ENCODE results near the gene AQP3.
"Not testable (repeated sequence)": the region's sequence is repeated elsewhere in the genome, so short reads cannot be mapped to it uniquely, and the experiment has no call there.

AQP3 gene

DNA sequence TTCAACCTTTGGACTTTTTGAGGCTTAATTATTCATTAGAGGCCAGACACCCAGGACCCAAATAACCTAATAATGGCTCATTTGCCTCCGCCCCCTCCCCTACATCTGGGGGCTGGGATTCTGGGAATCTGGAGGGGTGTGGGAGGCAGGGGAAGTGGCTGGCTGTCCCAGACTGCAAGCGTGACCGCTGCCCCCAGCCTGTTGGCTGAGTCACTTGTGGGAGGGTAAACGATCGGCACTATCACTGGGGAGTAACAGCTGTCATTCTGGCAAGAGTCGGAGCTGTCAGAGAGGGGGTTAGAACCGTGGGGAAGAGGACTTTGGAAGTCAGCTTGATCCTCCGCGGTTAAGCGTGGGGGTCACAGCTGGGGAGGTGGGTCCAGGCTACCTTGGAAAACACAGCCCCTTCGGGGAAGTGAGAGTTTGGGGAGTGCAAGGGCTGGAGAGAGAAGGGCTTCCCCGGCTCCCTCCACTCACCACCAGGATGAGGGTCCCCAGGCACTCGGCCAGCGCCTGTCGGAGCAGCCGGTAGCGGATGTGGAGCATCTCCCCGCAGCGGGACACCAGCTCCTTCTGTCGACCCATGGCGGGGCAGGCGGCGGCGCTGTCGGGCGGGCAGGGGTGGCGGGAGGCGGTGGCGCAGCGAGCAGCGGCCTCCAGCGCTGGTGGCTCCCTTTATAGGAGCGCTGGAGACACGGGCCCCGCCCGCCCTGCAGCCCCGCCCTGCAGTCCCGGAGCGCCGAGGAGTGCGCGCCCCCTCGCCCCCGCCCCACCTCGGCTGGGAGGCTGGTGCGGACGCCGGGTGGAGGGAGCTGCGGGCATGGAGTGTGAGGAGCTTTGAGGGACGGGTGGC, at the start of gene AQP3:
TSS of gene AQP3 (minus strand) at position 648 of the 853 bp plus-strand sequence. CDS start at position 585, 63 bp downstream.
- peak; percentile 78 for DNase-seq (ENCODE audit: low spot score)

GRCh38 chr9:33493819-33494218, 46.4 kb upstream of the AQP3 start:
- peak; percentile 36 for DNase-seq (ENCODE audit: low spot score)

- no peak for DNase-seq (ENCODE audit: low spot score)
These were observed 41.7 kb upstream of the AQP3 start for GRCh38 chr9:33489066-33489465.

DNA sequence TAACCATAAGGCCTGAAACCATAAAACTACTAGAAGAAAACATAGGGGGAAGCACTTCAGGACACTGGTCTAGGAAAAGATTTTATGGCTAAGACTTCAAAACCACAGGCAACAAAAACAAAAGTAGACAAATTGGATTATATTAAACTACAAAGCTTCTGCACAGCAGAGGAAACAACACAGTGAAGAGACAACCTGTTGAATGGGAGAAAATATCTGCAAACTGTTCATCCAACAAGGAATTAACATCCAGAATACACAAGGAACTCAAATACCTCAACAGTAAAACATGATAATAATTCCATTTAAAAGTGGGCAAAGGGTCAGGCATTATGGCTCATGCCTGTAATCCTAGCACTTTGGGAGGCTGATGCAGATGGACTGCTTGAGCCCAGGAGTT, 37.9 kb upstream of the AQP3 start:
- not testable (repeated sequence) for DNase-seq (ENCODE audit: low spot score)

GRCh38 chr9:33480976-33481375, 33.6 kb upstream of the AQP3 start:
- DNase-seq (ENCODE audit: low spot score), result no peak

GRCh38 chr9:33480106-33480505, 32.7 kb upstream of the AQP3 start:
- DNase-seq (ENCODE audit: low spot score), result no peak

DNA sequence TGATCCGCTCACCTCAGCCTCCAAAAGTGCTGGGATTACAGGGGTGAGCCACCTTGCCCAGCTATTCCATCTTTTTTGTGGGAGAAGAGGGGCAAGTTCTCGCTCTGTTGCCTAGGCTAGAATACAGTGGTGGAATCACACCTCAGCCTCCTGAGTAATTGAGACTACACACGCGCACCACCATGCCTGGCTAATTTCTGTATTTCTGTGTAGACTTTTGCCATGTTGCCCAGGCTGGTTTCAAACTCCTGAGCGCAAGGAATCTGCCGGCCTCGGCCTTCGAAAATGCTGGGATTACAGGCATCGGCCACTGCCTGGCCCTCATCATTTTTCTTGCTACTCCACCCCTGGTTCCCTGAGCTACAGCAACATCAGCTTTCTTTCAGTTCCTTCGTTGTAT, 29.1 kb upstream of the AQP3 start:
- DNase-seq (ENCODE audit: low spot score), result no peak

- DNase-seq (ENCODE audit: low spot score), result no peak
These were observed 28.0 kb upstream of the AQP3 start for GRCh38 chr9:33475357-33475756.

DNA sequence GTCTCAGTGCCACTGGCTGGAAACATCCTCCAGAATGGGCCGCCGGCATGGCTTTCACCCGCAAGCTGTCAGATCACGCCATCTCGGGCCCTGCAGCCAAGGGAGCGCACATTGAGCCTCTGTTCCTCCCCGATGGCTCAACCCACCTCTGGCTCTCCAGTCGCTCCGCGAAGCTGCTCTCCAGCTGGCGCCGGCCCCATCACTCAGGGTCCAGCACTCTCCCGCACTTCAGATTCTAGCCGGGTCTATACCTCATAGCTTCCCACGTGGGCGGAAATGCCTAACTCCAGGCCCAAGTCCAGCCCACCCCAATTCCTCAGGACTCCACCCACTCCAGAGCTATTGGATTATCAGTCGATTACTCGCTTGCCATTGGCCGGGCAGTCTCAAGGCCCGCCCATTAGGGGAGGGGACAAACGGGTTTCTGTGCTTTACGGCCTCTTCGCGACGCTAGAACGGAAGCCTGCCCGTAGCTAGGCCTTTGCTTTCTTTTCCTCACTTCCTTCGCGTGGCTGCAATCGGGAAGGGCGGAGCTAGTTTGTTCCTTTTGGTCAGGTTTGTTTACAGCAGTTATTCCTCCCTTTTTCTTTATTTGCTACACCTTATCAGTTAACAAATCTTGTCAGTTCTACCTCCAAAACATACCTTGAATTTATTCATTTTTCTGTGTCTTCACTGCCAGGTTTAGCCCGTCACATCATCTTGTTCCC, 26.4 kb upstream of the AQP3 start, which contains the start of gene NOL6:
TSS of gene NOL6 (minus strand) at position 282 of the 710 bp plus-strand sequence. CDS start at position 200, 82 bp downstream.
- peak; percentile 100 for DNase-seq (ENCODE audit: low spot score)

- DNase-seq (ENCODE audit: low spot score), result no peak
These were observed 25.7 kb upstream of the AQP3 start for GRCh38 chr9:33472881-33473615.

GRCh38 chr9:33472171-33472880, 24.9 kb upstream of the AQP3 start:
- DNase-seq (ENCODE audit: low spot score), result no peak

GRCh38 chr9:33471361-33471760, 24.0 kb upstream of the AQP3 start:
- no peak for DNase-seq (ENCODE audit: low spot score)

DNA sequence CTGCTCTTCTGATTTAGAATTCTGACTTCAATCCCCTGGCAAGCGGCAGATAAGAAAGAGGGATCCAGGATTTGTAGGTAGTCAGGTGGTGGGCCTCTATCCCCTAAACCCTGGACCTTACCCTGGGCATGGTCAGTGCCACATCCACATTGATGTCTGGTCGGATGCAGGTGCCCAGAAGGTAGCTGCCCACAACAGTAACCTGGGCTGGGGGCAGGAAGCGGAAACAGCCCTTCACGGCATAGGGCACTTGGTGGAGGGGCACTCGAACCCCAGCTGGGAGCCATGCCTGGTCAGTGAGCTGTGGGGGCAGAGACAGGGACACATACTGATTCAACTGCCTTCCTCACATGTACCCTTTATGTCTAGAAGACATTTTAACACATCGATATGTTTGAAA, 22.5 kb upstream of the AQP3 start:
- DNase-seq (ENCODE audit: low spot score), result no peak

GRCh38 chr9:33468797-33469621, 21.6 kb upstream of the AQP3 start:
- DNase-seq (ENCODE audit: low spot score), result no peak

DNA sequence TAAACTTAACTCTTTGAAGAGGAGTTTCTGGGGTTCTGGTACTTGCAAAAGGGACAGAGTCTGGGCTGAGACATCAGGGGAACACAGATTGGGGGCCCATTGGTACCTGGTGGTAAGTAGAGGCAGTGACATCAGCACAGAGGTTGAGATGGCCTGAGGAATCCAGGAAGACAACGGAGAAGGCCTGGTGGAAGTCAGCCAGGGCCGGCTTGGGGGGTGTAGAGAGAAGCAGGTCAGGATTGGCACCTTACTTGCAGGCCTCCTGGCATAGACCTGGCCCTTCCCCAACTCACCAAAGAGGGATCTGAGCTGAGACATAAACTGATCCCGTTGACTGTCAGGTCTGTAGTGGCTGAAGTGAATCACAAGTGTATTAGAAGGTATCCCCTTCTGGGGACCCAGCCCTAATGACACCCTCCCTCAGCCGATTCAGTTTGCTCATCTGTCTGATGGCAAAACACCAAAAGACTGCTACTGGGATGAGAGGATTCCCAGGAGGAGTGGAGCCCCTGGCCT, 20.9 kb upstream of the AQP3 start:
- DNase-seq (ENCODE audit: low spot score), result no peak

DNA sequence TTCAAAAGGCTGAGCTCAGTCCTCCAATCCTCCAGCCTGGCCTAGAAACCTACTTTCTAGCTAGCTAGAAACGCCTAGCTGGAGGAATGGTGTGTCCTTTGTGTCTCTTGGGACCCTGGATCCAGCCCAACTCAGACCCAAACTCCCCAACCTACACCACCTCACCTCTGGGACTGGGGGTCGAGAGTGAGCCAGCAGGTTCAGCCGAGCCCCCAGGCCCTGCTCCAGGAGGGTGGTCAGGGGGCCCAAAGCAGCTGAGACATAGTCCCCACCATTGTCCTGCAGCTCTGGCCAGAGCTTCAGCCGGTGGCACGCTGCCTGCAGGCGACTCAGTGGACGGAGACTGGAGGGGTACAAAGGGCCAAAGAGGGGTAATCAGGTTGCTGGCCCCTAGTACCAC, 20.1 kb upstream of the AQP3 start:
- no peak for DNase-seq (ENCODE audit: low spot score)

- peak; percentile 76 for DNase-seq (ENCODE audit: low spot score)
These were observed 19.4 kb upstream of the AQP3 start for GRCh38 chr9:33466565-33467495.

GRCh38 chr9:33465596-33466564, 18.5 kb upstream of the AQP3 start:
- no peak for DNase-seq (ENCODE audit: low spot score)

Measured in hematopoietic multipotent progenitor cell treated with erythropoietin and hydrocortisone succinate and interleukin-3 and kit ligand, for 15 days (in vitro differentiated cells).